Skeletal muscle cell (primary cell): ENCODE data around the gene OPN1MW2.
"Not testable (repeated sequence)": the region's sequence is repeated elsewhere in the genome, so short reads cannot be mapped to it uniquely, and the experiment has no call there.

Experiments used
- DNase-seq: peaks from one replicate; pipeline ENCODE4 v3.0.0-alpha.2; 2010; ENCODE audit warnings: low read depth
- H3K4me3 ChIP-seq: 2 replicates; pipeline ENCODE4 v1.5.1; 2011; ENCODE audit warnings: low read depth, mild to moderate bottlenecking, control low read depth, low read length, moderate library complexity

OPN1MW2 gene

DNA sequence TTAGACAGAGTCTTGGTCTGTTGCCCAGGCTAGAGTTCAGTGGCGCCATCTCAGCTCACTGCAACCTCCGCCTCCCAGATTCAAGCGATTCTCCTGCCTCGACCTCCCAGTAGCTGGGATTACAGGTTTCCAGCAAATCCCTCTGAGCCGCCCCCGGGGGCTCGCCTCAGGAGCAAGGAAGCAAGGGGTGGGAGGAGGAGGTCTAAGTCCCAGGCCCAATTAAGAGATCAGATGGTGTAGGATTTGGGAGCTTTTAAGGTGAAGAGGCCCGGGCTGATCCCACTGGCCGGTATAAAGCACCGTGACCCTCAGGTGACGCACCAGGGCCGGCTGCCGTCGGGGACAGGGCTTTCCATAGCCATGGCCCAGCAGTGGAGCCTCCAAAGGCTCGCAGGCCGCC is at the start of gene OPN1MW2:
Gene OPN1MW2 (plus strand): TSS at position 301 of the 400 bp plus-strand sequence. CDS start 60 bp downstream, at position 361.
- not testable (repeated sequence) for DNase-seq, H3K4me3 ChIP-seq

DNA sequence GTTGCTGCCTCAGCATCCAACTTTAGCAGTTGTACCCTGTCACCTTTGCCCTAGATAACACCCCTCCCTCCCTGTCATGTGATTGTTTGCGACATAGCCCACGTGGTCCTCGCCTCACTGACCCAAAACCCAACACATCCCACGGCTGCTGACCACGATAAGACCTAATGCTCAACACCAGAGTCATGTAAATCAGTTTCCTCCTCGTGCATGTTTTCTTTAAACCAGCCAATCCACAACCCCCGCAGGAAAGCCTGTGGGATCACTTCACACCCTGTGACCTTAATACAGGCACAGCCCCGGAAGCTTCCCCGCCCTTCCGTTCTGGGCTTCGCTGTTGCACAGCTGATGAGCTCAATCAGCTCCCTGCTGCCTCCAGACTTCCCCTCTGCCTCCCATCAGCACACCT is 47.0 kb upstream of the OPN1MW2 start:
- DNase-seq, H3K4me3 ChIP-seq: not testable (repeated sequence)

DNA sequence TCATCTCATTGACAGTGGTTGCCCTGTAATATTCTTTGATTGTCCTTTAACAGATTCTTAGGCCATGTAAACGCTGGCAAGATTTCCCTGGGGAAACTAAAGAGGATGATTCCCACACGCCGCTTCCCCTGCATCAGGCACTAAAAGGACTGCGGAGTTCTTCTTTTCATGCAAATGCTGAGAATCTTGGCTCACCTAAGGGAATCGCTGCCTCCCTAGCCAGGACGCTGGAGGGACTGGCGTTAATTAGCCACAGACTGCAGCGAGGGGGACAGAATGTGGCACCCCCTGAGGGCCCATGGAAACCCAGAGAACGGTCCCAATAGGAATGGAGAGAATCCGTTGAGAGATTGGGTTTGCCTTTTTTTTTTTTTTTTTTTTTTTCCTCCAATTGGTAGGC is 45.2 kb upstream of the OPN1MW2 start:
- not testable (repeated sequence) for H3K4me3 ChIP-seq, DNase-seq

DNA sequence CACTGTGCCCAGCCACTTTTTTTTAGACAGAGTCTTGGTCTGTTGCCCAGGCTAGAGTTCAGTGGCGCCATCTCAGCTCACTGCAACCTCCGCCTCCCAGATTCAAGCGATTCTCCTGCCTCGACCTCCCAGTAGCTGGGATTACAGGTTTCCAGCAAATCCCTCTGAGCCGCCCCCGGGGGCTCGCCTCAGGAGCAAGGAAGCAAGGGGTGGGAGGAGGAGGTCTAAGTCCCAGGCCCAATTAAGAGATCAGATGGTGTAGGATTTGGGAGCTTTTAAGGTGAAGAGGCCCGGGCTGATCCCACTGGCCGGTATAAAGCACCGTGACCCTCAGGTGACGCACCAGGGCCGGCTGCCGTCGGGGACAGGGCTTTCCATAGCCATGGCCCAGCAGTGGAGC is 37.3 kb upstream of the OPN1MW2 start, which contains the start of gene OPN1MW:
Gene OPN1MW (plus strand): TSS at position 301 of the 400 bp plus-strand sequence. CDS start 82 bp downstream, at position 383.
- not testable (repeated sequence) for H3K4me3 ChIP-seq, DNase-seq

DNA sequence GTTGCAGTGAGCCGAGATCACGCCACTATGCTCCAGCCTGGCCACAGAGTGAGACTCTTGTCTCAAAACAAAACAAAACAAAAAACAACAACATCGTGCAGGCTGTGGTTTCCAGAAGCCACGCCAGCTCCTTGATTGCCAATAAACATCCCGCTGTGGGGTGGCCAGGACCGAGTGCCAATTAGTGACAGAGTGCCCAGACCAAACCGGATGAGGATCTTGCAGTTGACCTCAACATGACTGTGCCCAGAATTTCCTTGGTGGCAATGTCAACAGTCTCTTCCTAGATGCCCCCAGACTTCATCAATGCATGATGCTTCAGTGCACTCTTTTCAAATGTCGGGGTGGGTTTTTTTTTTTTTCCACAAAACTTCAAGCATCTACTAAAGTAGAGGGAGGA is 35.8 kb upstream of the OPN1MW2 start:
- not testable (repeated sequence) for DNase-seq, H3K4me3 ChIP-seq

DNA sequence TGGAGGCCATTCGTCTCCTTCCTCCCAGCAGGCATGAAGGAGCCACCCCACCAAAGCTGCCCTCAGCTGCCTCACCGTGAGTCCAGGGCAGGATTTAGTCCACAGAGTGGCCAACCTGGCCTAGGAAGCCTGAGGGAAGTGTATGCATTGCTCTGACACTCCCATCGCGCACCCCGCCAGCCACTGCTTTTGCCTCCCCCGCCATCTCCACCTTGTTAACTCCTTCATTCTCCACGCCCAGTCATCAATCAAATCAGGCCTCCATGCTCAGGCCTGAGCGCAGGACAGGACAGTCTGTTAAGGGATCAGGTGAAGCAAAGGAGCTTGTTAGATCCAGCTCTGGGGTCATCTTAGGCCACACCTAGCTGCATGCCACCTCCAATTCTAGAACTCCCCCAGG is 26.7 kb upstream of the OPN1MW2 start:
- not testable (repeated sequence) for DNase-seq, H3K4me3 ChIP-seq

DNA sequence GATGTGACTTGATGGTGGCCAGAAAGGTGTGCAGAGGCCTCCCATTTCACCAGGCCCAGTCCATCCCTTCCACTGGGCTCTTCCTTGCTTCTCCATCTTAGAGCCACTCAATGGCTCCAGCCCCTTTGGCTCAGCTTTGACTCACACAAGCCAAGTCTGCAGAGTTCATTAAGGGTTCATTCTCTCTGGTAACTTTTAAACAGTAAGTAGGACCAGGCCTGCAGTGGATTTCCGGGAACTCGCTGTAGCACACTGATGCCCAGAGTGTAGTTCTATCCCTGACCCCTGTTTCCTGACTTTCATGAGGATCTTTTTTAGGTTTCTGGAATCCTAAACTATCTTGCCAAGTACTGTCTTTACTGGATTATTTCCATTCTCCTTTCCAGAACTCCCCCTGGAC is 25.2 kb upstream of the OPN1MW2 start:
- not testable (repeated sequence) for H3K4me3 ChIP-seq, DNase-seq

DNA sequence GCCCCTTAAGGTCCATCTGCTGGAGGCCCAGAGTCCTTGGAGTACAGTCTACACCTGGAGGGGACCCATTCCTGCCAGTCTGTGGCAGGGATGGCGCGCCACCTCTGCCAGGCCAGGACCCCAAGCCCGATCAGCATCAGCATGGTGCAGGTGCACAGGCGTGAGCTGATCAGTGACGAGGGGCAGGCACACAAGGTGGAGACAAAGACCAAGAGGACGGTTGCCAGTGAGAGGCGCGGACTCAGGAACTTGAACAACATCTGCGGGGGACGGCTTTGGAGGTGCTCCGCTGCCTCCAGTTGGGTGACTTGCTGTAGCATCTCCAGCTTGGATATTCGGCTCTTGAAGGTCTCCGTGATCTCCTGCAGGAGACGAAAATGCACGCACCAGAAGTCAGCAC is 23.1 kb upstream of the OPN1MW2 start:
- DNase-seq, H3K4me3 ChIP-seq: not testable (repeated sequence)

DNA sequence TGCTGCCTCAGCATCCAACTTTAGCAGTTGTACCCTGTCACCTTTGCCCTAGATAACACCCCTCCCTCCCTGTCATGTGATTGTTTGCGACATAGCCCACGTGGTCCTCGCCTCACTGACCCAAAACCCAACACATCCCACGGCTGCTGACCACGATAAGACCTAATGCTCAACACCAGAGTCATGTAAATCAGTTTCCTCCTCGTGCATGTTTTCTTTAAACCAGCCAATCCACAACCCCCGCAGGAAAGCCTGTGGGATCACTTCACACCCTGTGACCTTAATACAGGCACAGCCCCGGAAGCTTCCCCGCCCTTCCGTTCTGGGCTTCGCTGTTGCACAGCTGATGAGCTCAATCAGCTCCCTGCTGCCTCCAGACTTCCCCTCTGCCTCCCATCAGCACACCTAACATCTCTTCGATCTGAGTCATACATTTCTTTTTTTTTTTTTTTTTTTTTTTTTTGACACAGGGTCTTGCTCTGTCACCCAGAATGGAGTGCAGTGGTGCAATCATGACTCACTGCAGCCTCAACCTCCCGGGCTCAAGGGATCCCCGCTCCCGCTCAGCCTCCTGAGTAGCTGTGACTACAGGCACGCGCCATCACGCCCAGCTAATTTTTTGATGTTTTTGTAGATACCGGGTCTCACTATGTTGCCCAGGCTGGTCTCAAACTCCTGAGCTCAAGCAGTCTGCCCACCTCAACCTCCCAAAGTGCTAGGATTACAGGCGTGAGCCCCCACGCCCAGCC is 9.7 kb upstream of the OPN1MW2 start:
- not testable (repeated sequence) for DNase-seq, H3K4me3 ChIP-seq

DNA sequence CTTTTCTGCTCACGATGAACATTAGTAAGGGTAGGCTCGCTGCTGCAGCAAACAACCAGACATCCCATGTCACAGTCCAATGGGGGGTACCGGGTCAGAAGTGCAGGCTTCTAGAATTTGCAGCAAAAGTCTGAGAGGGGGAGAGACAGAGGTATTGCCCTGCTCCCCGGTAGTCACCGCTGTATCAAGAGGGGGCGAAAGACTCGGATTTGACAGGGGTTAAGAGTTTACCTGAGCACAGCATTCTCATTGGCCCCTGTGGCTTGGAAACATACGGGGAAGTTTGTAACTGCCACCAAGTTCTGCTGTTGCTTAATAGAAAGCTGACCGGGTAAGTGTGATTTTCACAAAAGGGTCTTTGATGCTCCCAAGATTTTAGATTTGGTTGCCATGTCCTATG is 8.5 kb upstream of the OPN1MW2 start:
- not testable (repeated sequence) for DNase-seq, H3K4me3 ChIP-seq

DNA sequence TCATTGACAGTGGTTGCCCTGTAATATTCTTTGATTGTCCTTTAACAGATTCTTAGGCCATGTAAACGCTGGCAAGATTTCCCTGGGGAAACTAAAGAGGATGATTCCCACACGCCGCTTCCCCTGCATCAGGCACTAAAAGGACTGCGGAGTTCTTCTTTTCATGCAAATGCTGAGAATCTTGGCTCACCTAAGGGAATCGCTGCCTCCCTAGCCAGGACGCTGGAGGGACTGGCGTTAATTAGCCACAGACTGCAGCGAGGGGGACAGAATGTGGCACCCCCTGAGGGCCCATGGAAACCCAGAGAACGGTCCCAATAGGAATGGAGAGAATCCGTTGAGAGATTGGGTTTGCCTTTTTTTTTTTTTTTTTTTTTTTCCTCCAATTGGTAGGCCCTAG is 8.1 kb upstream of the OPN1MW2 start:
- not testable (repeated sequence) for H3K4me3 ChIP-seq, DNase-seq

DNA sequence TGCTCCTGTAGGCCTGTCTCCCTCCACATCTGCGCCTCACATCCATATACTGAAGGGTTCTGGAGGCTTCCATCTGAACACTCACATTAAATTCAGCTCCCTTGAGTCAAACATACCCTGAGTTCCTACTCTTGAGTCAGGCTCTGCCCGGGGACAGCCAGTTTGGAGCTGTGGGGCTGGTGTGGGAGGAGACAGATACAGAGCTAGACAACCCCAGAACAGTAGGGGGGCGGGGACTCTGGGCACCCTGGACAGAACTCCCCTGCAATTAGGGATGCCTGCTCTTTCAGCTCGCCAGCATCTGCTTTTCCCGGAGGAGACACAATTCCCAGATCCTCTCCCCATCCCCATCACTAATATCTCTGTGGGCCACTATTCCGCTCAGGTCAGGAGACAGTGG is 5.7 kb downstream of the OPN1MW2 start:
- H3K4me3 ChIP-seq, DNase-seq: not testable (repeated sequence)

DNA sequence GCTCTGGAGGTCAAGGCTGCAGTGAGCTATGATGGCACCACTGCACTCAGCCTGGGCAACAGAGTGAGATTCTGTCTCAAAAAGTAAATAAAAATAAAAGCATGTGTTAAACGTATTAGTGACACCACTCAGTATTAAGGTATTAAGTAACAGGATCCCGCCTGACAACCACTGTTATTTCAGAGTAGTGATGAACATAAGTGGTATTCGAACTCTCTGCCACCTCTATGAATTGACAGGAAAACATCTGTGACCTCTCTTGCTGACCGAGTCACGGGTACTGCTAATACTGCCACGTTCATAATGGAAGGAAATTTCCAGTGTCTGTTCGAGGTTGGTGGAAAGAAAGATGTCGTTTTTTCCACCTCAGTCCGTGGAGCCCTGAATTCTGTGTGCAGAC is 7.2 kb downstream of the OPN1MW2 start:
- not testable (repeated sequence) for H3K4me3 ChIP-seq, DNase-seq

DNA sequence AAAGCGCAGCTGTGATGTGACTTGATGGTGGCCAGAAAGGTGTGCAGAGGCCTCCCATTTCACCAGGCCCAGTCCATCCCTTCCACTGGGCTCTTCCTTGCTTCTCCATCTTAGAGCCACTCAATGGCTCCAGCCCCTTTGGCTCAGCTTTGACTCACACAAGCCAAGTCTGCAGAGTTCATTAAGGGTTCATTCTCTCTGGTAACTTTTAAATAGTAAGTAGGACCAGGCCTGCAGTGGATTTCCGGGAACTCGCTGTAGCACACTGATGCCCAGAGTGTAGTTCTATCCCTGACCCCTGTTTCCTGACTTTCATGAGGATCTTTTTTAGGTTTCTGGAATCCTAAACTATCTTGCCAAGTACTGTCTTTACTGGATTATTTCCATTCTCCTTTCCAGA is 11.9 kb downstream of the OPN1MW2 start:
- not testable (repeated sequence) for H3K4me3 ChIP-seq

DNA sequence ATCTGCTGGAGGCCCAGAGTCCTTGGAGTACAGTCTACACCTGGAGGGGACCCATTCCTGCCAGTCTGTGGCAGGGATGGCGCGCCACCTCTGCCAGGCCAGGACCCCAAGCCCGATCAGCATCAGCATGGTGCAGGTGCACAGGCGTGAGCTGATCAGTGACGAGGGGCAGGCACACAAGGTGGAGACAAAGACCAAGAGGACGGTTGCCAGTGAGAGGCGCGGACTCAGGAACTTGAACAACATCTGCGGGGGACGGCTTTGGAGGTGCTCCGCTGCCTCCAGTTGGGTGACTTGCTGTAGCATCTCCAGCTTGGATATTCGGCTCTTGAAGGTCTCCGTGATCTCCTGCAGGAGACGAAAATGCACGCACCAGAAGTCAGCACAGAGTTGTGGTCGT is 14.1 kb downstream of the OPN1MW2 start:
- H3K4me3 ChIP-seq, DNase-seq: not testable (repeated sequence)

More for the DNA sequence above, 11.9 kb downstream of the OPN1MW2 start:
- not testable (repeated sequence) for DNase-seq

DNA sequence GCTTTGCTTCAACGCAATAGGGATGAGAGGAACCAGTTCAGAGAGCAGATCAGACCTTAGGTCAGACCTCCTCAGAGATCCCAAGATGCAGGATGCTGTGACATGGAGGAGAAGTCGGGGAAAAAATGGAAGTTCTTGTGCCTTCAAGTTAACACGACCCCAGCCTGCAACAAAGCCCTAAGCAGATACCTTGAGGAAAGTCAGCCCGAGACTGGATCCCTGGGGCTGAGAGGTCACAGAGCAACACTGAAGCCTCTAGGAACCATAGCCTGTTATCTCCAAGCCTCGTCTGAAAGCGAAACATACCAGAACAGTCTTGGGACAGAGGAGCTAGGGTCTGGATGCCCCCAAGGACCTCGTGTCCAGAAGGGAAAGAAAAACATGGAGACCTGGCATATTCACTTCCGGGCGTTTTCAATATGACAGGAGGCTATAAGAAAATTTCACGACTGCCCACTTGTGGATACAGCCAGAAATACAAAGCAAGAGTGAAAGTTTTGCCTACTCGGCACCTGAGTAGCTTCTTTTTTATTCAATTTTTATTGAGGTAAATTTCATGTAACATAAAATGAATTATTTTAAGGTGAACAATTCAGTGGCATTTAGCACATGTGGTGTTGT is 19.5 kb downstream of the OPN1MW2 start:
- DNase-seq, H3K4me3 ChIP-seq: not testable (repeated sequence)

DNA sequence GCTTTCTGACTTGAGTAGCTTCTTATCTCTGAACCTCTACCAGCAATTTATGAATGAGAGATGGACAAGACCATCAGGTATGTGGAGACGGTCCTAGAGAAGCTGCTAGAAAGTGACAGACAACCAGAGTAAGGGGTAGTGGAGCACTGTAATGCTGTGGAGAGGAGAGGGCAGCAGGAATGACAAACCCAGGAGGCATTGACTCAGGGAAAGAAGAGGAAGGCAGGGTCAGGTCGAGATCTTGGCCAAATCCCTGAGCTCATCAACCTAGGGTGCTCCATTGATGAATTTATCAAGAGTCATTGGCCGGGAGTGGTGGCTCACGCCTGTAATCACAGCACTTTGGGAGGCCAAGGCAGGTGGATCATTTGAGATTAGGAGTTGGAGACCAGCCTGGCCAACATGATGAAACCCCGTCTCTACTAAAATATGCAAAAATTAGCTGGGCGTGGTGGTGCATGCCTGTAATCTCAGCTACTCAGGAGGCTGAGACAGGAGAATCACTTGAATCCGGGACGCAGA is 20.5 kb downstream of the OPN1MW2 start:
- DNase-seq, H3K4me3 ChIP-seq: not testable (repeated sequence)

DNA sequence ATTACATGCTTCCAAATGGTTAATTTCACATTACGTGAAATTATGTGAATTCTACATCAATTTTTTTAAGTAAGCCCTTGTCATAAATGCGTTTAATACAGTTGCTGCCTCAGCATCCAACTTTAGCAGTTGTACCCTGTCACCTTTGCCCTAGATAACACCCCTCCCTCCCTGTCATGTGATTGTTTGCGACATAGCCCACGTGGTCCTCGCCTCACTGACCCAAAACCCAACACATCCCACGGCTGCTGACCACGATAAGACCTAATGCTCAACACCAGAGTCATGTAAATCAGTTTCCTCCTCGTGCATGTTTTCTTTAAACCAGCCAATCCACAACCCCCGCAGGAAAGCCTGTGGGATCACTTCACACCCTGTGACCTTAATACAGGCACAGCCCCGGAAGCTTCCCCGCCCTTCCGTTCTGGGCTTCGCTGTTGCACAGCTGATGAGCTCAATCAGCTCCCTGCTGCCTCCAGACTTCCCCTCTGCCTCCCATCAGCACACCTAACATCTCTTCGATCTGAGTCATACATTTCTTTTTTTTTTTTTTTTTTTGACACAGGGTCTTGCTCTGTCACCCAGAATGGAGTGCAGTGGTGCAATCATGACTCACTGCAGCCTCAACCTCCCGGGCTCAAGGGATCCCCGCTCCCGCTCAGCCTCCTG is 28.0 kb downstream of the OPN1MW2 start:
- not testable (repeated sequence) for H3K4me3 ChIP-seq, DNase-seq

DNA sequence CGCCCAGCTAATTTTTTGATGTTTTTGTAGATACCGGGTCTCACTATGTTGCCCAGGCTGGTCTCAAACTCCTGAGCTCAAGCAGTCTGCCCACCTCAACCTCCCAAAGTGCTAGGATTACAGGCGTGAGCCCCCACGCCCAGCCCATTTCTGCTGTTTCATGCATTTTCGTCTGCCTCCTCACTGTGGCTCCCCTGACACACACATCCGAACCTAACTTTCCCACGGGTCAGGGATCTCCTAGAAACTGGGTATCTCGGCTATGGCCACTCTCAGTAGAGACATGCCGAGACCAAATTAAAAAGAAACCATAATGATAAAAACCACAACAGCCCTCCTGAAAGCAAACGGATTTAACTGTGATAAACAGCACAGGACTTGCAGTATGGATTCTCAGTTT is 28.5 kb downstream of the OPN1MW2 start:
- DNase-seq, H3K4me3 ChIP-seq: not testable (repeated sequence)

DNA sequence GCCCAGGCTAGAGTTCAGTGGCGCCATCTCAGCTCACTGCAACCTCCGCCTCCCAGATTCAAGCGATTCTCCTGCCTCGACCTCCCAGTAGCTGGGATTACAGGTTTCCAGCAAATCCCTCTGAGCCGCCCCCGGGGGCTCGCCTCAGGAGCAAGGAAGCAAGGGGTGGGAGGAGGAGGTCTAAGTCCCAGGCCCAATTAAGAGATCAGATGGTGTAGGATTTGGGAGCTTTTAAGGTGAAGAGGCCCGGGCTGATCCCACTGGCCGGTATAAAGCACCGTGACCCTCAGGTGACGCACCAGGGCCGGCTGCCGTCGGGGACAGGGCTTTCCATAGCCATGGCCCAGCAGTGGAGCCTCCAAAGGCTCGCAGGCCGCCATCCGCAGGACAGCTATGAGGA is 37.7 kb downstream of the OPN1MW2 start, which contains the start of gene OPN1MW3:
Gene OPN1MW3 (plus strand): TSS at position 301 of the 400 bp plus-strand sequence. CDS start 38 bp downstream, at position 339.
- DNase-seq = not testable (repeated sequence)

More for the DNA sequence above, 37.7 kb downstream of the OPN1MW2 start, which contains the start of gene OPN1MW3:
- not testable (repeated sequence) for H3K4me3 ChIP-seq
